Thyroid gland (tissue), 4 donors: Measurements from ENCODE around the gene CCDC60.

ENCODE experiments used
- POLR2A ChIP-seq, 2 donors: fragments of 450-650 bp; IDR thresholded peaks; one replicate each; pipeline ENCODE4 v1.6.1; 2017; ENCODE audit warnings: antibody characterized with exemption in 2 of 2, mild to moderate bottlenecking in 2 of 2, moderate library complexity in 1 of 2
- TF ChIP-seq, protein P1 (sequence below), 6 experiments: fragments of 200-600 bp in 3 of 6; fragments of 450-650 bp in 3 of 6; sonication (generic) in 3 of 6; IDR thresholded peaks; one replicate each; pipeline ENCODE4 v1.5.1; 2016 to 2019; ENCODE audit warnings: antibody characterized with exemption in 6 of 6, mild to moderate bottlenecking in 2 of 6, inconsistent platforms in 1 of 6, moderate library complexity in 1 of 6

- TF ChIP-seq, protein P1, sequence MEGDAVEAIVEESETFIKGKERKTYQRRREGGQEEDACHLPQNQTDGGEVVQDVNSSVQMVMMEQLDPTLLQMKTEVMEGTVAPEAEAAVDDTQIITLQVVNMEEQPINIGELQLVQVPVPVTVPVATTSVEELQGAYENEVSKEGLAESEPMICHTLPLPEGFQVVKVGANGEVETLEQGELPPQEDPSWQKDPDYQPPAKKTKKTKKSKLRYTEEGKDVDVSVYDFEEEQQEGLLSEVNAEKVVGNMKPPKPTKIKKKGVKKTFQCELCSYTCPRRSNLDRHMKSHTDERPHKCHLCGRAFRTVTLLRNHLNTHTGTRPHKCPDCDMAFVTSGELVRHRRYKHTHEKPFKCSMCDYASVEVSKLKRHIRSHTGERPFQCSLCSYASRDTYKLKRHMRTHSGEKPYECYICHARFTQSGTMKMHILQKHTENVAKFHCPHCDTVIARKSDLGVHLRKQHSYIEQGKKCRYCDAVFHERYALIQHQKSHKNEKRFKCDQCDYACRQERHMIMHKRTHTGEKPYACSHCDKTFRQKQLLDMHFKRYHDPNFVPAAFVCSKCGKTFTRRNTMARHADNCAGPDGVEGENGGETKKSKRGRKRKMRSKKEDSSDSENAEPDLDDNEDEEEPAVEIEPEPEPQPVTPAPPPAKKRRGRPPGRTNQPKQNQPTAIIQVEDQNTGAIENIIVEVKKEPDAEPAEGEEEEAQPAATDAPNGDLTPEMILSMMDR (IDR thresholded peaks at IDR 0.05) = no peak
- TF ChIP-seq POLR2A (IDR thresholded peaks at IDR 0.05) = no peak
Measured at GRCh38 chr12:119375075-119375882, 40.8 kb downstream of the CCDC60 start.
